Nephron progenitor cell (in vitro differentiated cells): ENCODE results near the gene MYO7A.
A peak's percentile ranks its signal among the peaks of the same experiment; 100 is the strongest.

Source experiments
- DNase-seq: peaks from one replicate; pipeline ENCODE4 v3.0.0; 2021
- H3K27ac Mint-ChIP-seq: 2 replicates; pipeline ENCODE4 v1.8.0; 2021; ENCODE audit warnings: mild to moderate bottlenecking, moderate library complexity, mixed read lengths
- H3K27me3 Mint-ChIP-seq: 2 replicates; pipeline ENCODE4 v1.8.0; 2021; ENCODE audit warnings: mild to moderate bottlenecking, low read depth, mixed read lengths; ENCODE audit not compliant: poor library complexity
- H3K36me3 Mint-ChIP-seq: 2 replicates; pipeline ENCODE4 v1.8.0; 2021; ENCODE audit warnings: low read depth, mixed read lengths
- H3K4me1 Mint-ChIP-seq: 2 replicates; pipeline ENCODE4 v1.8.0; 2021; ENCODE audit warnings: mixed read lengths
- H3K4me3 Mint-ChIP-seq: 2 replicates; pipeline ENCODE4 v1.8.0; 2021; ENCODE audit warnings: mild to moderate bottlenecking, moderate library complexity, mixed read lengths
- H3K9me3 Mint-ChIP-seq: 2 replicates; pipeline ENCODE4 v1.8.0; 2021; ENCODE audit warnings: mild to moderate bottlenecking, moderate library complexity, mixed read lengths
- TF ChIP-seq, protein P1 (sequence below): fragments of 200-600 bp; sonication (generic); IDR thresholded peaks from 2 replicates; pipeline ENCODE4 v1.5.0; 2021; ENCODE audit warnings: antibody characterized with exemption

The MYO7A gene

DNA sequence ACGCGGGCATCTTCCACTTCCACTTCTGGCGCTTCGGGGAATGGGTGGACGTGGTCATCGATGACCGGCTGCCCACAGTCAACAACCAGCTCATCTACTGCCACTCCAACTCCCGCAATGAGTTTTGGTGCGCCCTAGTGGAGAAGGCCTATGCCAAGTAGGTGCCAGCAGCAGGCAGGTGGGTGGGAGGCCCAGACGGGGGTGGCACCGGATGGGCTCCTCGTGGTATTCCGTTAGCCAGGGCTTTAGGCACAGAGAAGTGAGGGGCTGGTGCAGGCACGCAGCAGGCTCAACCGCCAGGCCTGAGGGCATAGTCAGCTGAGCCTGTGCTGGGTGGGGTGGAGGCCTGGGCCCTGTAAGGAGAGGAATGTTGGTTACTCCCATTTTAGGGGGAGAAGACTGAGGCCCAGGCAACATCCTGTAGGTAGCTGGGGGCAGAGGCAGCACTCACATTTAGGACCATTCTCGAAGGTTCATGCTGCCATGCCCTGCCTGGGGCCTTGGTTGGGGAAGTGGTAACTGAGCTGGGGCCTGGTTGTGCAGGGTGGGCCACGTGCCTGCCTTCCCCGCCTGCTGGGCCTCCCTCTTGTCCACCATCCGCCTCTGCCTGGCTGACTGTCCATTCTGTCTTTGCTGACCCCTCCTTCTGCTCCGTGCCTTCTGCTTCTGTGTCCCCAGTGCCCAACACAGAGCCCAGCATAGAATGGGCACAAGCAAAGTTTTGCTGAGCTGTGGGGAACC is 15.2 kb upstream of the MYO7A start:
- DNase-seq, result no peak
- peaks cover 34% of the 10 kb centered on the region for H3K4me1 Mint-ChIP-seq
- no peak overlapping the region for H3K27ac Mint-ChIP-seq
- TF ChIP-seq, protein P1, sequence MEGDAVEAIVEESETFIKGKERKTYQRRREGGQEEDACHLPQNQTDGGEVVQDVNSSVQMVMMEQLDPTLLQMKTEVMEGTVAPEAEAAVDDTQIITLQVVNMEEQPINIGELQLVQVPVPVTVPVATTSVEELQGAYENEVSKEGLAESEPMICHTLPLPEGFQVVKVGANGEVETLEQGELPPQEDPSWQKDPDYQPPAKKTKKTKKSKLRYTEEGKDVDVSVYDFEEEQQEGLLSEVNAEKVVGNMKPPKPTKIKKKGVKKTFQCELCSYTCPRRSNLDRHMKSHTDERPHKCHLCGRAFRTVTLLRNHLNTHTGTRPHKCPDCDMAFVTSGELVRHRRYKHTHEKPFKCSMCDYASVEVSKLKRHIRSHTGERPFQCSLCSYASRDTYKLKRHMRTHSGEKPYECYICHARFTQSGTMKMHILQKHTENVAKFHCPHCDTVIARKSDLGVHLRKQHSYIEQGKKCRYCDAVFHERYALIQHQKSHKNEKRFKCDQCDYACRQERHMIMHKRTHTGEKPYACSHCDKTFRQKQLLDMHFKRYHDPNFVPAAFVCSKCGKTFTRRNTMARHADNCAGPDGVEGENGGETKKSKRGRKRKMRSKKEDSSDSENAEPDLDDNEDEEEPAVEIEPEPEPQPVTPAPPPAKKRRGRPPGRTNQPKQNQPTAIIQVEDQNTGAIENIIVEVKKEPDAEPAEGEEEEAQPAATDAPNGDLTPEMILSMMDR, result no peak
- H3K36me3 Mint-ChIP-seq, result no peaks in the 10 kb centered on the region
- H3K9me3 Mint-ChIP-seq, result no peaks in the 10 kb centered on the region
- peaks cover 2% of the 10 kb centered on the region for H3K27me3 Mint-ChIP-seq
- no peak overlapping the region for H3K4me3 Mint-ChIP-seq

DNA sequence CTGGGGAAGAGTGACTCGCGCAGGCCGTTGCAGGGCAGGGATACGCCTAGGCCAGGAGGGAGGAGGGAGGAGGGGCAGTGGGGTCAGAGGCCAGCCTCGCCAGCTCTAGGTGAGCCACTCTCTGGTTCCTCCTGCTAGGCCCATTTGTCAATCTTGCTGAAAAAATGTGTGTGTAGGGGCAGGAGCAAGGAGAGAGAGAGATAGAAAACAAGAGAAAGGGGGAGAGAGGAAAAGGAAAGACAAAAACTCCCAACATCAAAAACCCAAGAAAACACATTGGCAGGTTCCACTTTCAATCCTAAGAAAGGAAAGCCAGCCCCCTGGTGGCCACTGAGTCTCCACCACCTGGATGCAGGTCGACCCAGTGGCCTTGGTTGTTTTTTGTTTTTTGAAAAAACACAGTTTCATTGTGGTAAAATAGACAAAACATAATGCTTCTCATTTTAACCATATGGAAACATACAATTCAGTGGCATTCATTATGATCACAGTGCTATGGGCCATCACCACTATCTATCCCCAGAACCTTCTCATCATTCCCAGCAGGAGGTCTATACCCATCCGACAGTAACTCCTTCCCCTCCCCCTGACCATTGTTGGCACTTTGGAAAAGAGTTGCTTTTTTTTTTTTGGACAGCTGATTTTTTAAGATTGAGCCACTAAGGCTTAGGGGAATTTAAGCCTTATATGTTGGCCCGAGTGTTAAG is 14.5 kb upstream of the MYO7A start:
- Mint-ChIP-seq H3K4me3 (no peak overlapping the region), H3K27ac (no peak overlapping the region), H3K27me3 (peaks cover 2% of the 10 kb centered on the region), H3K4me1 (peaks cover 27% of the 10 kb centered on the region), H3K36me3 (no peaks in the 10 kb centered on the region), H3K9me3 (no peaks in the 10 kb centered on the region)
- TF ChIP-seq, protein P1, result peak; percentile 58
- DNase-seq, result peak; percentile 56

DNA sequence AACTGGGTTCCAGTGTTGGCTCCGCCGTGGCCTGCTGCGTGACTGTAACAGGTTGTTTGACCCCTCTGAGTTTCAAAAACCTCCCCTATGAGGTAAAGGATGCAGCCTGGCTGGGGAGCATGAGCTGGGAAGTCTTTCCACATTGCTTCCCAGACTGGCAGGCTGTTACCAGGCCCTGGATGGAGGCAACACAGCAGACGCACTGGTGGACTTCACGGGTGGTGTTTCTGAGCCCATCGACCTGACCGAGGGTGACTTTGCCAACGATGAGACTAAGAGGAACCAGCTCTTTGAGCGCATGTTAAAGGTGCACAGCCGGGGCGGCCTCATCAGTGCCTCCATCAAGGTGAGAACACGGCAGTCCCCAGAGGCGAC is 14.0 kb upstream of the MYO7A start:
- Mint-ChIP-seq H3K27me3 (peaks cover 2% of the 10 kb centered on the region), H3K4me1 (peaks cover 22% of the 10 kb centered on the region)
- DNase-seq, result no peak

DNA sequence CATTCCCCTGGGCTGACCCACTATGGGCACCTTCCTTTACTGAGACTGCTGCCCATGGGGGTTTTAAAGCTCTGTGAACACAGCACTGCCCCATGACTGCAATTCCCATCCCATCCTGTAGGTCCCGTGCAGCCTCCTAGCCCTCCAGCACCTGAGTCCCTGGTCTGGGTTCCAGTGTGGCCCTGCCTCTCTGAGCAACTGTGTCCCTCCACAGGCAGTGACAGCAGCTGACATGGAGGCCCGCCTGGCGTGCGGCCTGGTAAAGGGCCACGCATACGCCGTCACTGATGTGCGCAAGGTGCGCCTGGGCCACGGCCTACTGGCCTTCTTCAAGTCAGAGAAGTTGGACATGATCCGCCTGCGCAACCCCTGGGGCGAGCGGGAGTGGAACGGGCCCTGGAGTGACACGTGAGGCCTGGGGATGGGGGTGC is 12.8 kb upstream of the MYO7A start:
- H3K27me3 Mint-ChIP-seq, result peaks cover 2% of the 10 kb centered on the region
- TF ChIP-seq, protein P1, result no peak
- no peaks in the 10 kb centered on the region for H3K9me3 Mint-ChIP-seq
- H3K4me3 Mint-ChIP-seq, result no peak overlapping the region
- no peaks in the 10 kb centered on the region for H3K36me3 Mint-ChIP-seq
- DNase-seq, result no peak
- no peak overlapping the region for H3K27ac Mint-ChIP-seq
- H3K4me1 Mint-ChIP-seq, result peaks cover 22% of the 10 kb centered on the region

More for the DNA sequence above, 14.0 kb upstream of the MYO7A start:
- H3K27ac Mint-ChIP-seq, result no peak overlapping the region
- TF ChIP-seq, protein P1, result no peak
- H3K36me3 Mint-ChIP-seq, result no peaks in the 10 kb centered on the region
- no peaks in the 10 kb centered on the region for H3K9me3 Mint-ChIP-seq
- H3K4me3 Mint-ChIP-seq, result no peak overlapping the region

DNA sequence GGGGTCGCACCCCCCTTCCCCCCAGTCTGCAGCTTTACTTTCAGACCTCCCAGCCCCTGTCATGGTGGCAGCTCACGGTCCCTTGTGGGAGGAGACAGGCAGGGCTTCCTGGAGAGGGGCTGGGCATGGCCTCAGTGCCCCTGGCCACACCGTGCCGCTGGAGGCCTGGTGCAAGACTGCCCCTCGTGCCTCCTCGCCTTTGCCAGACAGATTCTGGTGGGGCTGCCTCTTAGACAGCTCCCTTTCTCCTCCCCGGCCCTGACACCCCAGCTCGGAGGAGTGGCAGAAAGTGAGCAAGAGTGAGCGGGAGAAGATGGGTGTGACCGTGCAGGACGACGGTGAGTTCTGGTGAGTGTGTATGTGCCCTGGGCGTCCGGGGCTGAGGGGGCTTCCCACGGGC is 12.1 kb upstream of the MYO7A start:
- DNase-seq, result no peak
- H3K9me3 Mint-ChIP-seq, result no peaks in the 10 kb centered on the region

More for the DNA sequence above, 12.1 kb upstream of the MYO7A start:
- H3K4me3 Mint-ChIP-seq, result no peak overlapping the region
- peaks cover 4% of the 10 kb centered on the region for H3K36me3 Mint-ChIP-seq
- H3K4me1 Mint-ChIP-seq, result peaks cover 22% of the 10 kb centered on the region
- TF ChIP-seq, protein P1, result no peak
- H3K27ac Mint-ChIP-seq, result no peak overlapping the region
- H3K27me3 Mint-ChIP-seq, result peaks cover 2% of the 10 kb centered on the region
